Esophagus (tissue), 2 donors: ENCODE data around the gene TRAPPC1. TPM values are rescaled to one million over a fixed set of nuclear protein-coding genes. Genes with fewer than 3 reads are reported as not detected.
"Not testable (repeated sequence)": the region's sequence is repeated elsewhere in the genome, so short reads cannot be mapped to it uniquely, and the experiment has no call there.

Source experiments
- H3K27ac ChIP-seq, 2 donors: one replicate each; pipeline ENCODE4 v1.5.1; 2013; ENCODE audit warnings: low read depth in 2 of 2, mild to moderate bottlenecking in 2 of 2, inconsistent platforms in 1 of 2, low read length in 1 of 2, moderate library complexity in 1 of 2
- H3K27me3 ChIP-seq, 2 donors: one replicate each; pipeline ENCODE4 v1.6.1; 2013; ENCODE audit warnings: low read length in 2 of 2, control low read depth in 1 of 2, mild to moderate bottlenecking in 1 of 2; ENCODE audit not compliant: insufficient read depth in 2 of 2, control insufficient read depth in 1 of 2
- H3K36me3 ChIP-seq, 2 donors: one replicate each; pipeline ENCODE4 v1.6.1; 2013; ENCODE audit warnings: low read length in 1 of 2; ENCODE audit not compliant: control insufficient read depth in 2 of 2, insufficient read depth in 2 of 2
- H3K4me1 ChIP-seq, 2 donors: one replicate each; pipeline ENCODE4 v1.6.1; 2013; ENCODE audit warnings: low read length in 1 of 2; ENCODE audit not compliant: control insufficient read depth in 2 of 2, insufficient read depth in 2 of 2
- H3K4me3 ChIP-seq, 2 donors: one replicate each; pipeline ENCODE4 v1.5.1; 2013; ENCODE audit warnings: low read length in 2 of 2, mild to moderate bottlenecking in 2 of 2, low read depth in 1 of 2, moderate library complexity in 1 of 2
- H3K9me3 ChIP-seq, 2 donors: one replicate each; pipeline ENCODE4 v1.6.1; 2013; ENCODE audit warnings: mild to moderate bottlenecking in 2 of 2, low read depth in 1 of 2, low read length in 1 of 2, moderate library complexity in 1 of 2; ENCODE audit not compliant: control insufficient read depth in 2 of 2, insufficient read depth in 1 of 2
- WGBS, 2 donors: extraction: QIAGEN DNeasy Blood & Tissue Kit; methylation state at CpG; one replicate each; pipeline ENCODE4 v1.1.7; 2013; 5-methylcytosine and 5-hydroxymethylcytosine counted together
- polyA plus RNA-seq, 2 donors: library from polyadenylated mRNA; stranded (reverse); fragments of 200-250 nt; gene quantifications; one replicate each; pipeline ENCODE4 v1.2.3, GENCODE V29; 2013
- donor health status: healthy with polysubstance abuse.
- donor health status: Bipolar disorder and iron deficiency.

TRAPPC1 gene
- polyA plus RNA-seq, 2 donors, result 95.9 to 125 TPM

DNA sequence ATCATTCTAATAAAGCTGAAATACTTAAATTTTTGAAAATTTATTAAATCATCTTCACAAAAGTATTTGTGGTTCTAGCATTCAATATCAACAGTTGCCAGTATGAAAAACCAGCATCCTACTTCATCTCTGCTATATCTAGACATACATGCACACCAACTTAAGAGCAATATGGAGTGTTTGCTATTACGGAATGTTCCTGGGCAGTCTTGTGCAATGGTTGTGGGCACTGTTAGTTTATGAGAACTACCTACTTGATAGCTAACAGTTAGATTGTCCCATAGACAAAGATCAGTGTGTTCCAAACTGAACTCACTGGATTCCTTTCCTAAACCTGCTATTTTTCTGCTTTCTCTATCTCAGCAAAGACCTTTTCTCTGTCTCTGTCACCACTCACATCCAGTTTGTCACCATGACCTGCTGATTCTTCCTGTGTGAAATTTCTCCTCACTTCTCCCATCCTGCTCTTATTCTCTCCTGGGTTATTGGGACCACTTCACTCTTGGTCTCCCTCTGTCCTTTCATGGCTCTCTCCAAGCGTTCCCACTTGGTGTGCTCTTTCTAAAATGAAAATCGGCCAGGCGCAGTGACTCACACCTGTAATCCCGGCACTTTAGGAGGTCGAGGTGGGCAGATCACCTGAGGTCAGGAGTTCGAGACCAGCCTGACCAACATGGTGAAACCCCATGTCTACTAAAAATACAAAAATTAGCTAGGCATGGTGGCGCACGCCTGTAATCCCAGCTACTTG, 27.9 kb upstream of the TRAPPC1 start:
- H3K36me3 ChIP-seq, result no peaks in the 10 kb centered on the region
- no peaks in the 10 kb centered on the region for H3K27me3 ChIP-seq
- WGBS, 2 donors, result 87 to 89% methylated on average over 9 of the region's 9 CpGs
- H3K27ac ChIP-seq, result no peak overlapping the region
- H3K9me3 ChIP-seq, result no peaks in the 10 kb centered on the region
- H3K4me1 ChIP-seq, result no peaks in the 10 kb centered on the region
- no peak overlapping the region for H3K4me3 ChIP-seq

DNA sequence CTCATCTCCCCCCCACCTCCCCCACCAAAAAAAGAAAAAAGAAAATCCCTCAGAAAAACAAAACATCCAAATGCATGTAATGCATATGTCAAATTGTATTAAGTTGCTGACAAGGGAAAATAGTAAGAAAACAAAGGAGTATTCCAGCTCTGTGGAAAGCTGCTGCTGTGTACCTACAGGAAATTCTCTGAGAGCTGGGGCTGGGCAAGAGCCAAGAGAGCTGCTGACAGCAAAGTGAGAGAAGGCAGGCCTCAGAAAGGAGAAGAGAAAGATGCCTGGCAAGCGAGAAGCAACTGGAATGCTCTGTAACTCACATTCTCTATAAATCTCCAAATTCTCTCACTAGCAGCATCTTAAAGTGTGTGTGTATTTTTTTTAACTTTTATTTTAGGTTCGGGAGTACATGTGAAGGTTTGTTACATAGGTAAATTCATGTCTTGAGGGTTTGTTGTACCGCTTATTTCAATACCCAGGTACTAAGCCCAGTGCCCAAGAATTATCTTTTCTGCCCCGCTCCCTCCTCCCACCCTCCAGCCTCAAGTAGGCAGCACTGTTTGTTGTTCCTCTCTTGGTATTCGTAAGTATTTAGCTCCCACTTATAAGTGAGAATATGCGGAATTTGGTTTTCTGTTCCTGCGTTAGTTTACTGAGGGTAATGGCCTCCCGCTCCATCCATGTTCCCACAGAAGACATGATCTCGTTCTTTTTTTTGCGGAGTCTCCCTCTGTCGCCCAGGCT, 24.7 kb upstream of the TRAPPC1 start:
- Histone ChIP-seq H3K4me3 (no peak overlapping the region), H3K36me3 (no peaks in the 10 kb centered on the region), H3K27me3 (no peaks in the 10 kb centered on the region), H3K9me3 (no peaks in the 10 kb centered on the region), H3K27ac (no peak overlapping the region), H3K4me1 (no peaks in the 10 kb centered on the region)
- 84% methylated on average over 11 of the region's 11 CpGs for WGBS, 2 donors

DNA sequence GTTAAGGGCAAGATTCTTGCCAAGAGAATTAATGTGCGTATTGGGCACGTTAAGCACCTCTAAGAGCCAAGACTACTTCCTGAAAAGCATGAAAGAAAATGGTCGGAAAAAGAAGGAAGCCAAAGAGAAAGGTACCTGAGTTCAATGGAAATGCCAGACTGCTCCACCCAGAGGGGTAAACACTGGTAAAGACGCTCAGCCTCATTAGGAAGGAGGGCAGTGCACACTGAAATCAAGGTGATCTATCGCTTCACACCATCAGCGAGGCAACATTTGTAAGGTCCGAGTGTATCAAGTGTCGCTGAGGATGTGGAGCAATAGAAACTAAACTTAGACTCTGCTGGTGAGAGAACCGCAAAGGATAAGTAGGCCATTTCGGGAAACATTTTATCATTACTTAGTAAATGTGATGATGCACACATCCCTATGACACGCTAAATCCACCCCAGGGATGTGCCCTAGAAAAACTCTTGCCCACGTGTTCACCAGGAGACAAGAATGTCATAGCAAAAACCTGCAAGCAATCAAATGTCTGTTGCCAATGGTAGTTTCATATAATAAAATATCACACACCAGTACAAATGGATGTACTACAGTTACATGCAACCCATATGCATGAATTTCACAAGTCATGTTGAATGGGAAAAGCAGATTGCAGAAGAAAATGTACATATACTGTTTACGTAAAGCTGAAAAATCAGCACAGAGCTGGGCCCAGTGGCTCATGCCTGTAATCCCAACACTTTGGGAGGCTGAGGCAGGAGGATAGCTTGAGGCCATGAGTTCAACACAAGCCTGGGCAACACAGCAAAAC, 23.9 kb upstream of the TRAPPC1 start:
- 70% methylated on average over 13 of the region's 13 CpGs for WGBS, 2 donors
- Histone ChIP-seq H3K27ac (no peak overlapping the region), H3K27me3 (no peaks in the 10 kb centered on the region), H3K36me3 (no peaks in the 10 kb centered on the region), H3K4me1 (no peaks in the 10 kb centered on the region), H3K4me3 (no peak overlapping the region), H3K9me3 (no peaks in the 10 kb centered on the region)

DNA sequence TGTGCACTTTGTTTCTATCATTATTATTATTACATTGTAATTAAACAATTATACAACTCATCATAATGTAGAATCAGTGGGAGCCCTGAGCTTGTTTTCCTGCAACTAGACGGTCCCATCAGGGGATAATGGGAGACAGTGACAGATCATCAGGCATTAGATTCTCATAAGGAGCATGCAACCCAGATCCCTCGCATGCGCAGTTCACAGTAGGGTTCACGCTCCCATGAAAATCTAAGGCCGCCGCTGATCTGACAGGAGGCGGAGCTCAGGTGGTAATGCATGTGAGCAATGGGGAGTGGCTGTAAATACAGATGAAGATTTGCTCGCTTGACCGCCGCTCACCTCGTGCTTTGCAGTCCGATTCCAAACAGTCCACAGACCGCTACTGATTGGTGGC, 21.5 kb upstream of the TRAPPC1 start:
- whole genome bisulfite sequencing, 2 donors, result 92% methylated on average over 13 of the region's 13 CpGs
- H3K4me1 ChIP-seq, H3K27ac ChIP-seq, H3K36me3 ChIP-seq, H3K4me3 ChIP-seq, H3K9me3 ChIP-seq, H3K27me3 ChIP-seq: not testable (repeated sequence)

DNA sequence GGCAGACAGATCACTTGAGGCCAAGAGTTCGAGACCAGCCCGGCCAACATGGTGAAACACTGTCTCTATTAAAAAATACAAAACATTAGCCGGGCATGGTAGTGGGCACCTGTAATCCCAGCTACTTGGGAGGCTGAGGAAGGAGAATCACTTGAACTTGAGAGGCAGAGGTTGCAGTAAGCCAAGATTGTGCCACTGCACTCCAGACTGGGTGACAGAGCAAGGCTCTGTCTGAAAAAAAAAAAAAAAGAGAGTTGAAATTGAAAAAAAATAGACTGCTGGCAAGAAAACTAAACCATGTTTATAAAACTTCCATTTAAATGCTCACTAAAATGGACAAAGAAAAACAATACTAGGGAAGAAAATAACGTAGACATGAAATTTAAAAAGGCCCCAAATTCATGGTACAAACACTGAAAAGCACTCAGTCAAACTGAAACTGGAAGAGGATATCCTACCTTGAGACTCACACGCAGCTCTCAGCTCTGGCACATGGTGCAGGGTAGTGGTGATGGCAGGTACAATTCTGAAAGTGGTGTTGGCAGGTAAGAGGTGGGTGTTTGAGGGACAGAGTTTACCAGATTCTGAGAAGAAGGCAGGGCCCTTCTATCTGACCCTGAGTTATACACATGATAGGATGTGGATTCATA, 19.5 kb upstream of the TRAPPC1 start:
- peaks cover 7 to 20% of the 10 kb centered on the region in 2 donors for H3K36me3 ChIP-seq
- H3K4me1 ChIP-seq, result no peaks in the 10 kb centered on the region
- peak overlapping the region in 1 of 2 donors; percentile 8 for H3K27ac ChIP-seq
- no peaks in the 10 kb centered on the region for H3K27me3 ChIP-seq
- no peak overlapping the region for H3K4me3 ChIP-seq
- no peaks in the 10 kb centered on the region for H3K9me3 ChIP-seq
- WGBS, 2 donors, result 67 to 72% methylated on average over 5 of the region's 5 CpGs

DNA sequence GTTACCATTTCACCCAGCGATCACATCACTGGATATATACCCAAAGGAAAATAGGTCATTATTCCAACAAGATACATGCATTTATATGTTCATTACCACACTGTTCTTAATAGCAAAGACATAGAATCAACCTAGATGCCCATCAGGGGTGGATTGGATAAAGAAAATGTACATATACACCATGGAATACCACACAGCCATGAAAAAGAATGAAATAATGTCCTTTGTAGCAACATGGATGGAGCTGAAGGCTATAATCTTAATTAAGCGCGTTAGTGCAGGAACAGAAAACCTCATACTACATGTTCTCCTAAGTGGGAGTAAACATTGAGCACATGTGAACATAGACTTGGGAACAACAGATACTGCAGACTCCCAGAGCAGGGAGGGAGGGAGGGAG, 18.8 kb upstream of the TRAPPC1 start:
- 81 to 95% methylated on average over 3 of the region's 3 CpGs for WGBS, 2 donors
- Histone ChIP-seq H3K27me3 (no peaks in the 10 kb centered on the region), H3K4me1 (no peaks in the 10 kb centered on the region), H3K27ac (no peak overlapping the region), H3K4me3 (no peak overlapping the region), H3K9me3 (no peaks in the 10 kb centered on the region), H3K36me3 (peaks cover 13 to 26% of the 10 kb centered on the region in 2 donors)

DNA sequence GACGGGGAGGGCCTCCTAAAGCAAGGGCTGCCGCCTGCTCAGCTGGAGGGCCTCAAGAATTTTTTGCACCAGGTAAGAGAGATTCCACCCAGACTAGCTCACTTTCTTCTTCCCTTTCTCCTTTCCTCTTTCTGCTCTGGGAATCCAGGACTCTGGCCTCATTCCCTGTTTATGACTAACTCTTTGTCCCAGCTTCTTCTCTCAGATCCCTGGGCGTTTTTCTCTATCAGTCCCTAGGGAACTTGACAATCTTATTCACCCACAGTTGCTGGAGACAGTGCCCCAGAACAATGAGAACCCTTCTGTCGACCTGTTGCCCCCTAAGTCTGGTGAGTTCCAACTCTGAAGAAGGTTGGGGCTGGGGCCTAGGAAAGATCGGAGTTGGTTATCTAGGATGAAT, 15.9 kb upstream of the TRAPPC1 start:
- Histone ChIP-seq H3K27me3 (no peaks in the 10 kb centered on the region), H3K4me3 (no peak overlapping the region), H3K9me3 (no peaks in the 10 kb centered on the region), H3K4me1 (no peaks in the 10 kb centered on the region), H3K27ac (no peak overlapping the region), H3K36me3 (peaks cover 29 to 44% of the 10 kb centered on the region in 2 donors)
- WGBS, 2 donors, result 88 to 89% methylated on average over 5 of the region's 5 CpGs

DNA sequence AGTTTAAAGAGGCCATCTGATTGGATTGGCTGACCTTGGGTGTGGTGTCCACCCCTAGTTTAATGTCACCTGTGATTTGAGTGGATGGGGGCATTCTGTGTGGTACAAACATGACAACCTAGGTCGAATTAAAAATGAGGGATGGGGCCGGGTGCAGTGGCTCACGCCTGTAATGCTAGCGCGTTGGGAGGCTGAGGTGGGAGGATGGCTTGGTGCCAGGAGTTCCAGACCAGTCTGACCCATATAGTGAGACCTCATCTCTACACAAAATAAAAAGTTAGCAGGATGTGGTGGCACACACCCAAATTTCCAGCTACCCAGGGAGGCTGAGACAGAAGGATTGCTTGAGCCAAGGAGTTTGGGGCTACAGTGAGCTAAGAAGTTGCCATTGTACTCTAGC, 14.7 kb upstream of the TRAPPC1 start:
- no peaks in the 10 kb centered on the region for H3K4me1 ChIP-seq
- peaks cover 29 to 47% of the 10 kb centered on the region in 2 donors for H3K36me3 ChIP-seq
- 83 to 90% methylated on average over 5 of the region's 5 CpGs for WGBS, 2 donors
- H3K4me3 ChIP-seq, result no peak overlapping the region
- H3K9me3 ChIP-seq, result no peaks in the 10 kb centered on the region
- no peak overlapping the region for H3K27ac ChIP-seq
- no peaks in the 10 kb centered on the region for H3K27me3 ChIP-seq

DNA sequence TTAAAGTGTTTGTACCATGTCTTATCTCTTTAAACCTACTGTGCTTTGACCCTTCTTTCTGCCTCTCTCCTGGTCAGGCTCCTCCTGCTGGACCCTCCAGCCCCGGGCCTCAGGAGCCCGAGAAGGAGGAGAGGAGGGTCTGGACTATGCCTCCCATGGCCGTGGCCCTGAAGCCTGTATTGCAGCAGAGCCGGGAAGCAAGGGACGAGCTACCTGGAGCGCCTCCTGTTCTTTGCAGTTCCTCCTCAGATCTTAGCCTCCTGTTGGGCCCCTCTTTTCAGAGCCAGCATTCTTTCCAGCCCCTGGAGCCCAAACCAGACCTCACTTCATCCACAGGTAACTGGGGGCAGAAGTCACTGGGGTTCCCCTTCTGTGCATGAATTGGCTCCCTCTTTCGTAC, 13.9 kb upstream of the TRAPPC1 start:
- Histone ChIP-seq H3K4me1 (no peaks in the 10 kb centered on the region), H3K4me3 (no peak overlapping the region), H3K27ac (no peak overlapping the region), H3K36me3 (peaks cover 29 to 50% of the 10 kb centered on the region in 2 donors), H3K9me3 (no peaks in the 10 kb centered on the region), H3K27me3 (no peaks in the 10 kb centered on the region)
- 93 to 95% methylated on average over 7 of the region's 7 CpGs for WGBS, 2 donors
